ENCODE data around the gene TUBB6.

TUBB6 gene

GRCh38 chr18:12291690-12292089 is 16.4 kb upstream of the TUBB6 start:
- no peak overlapping the region for H3K4me3 ChIP-seq (ENCODE audit: low read depth, low read length)
- no peak for TF ChIP-seq CTCF (IDR thresholded peaks at IDR 0.05; ENCODE audit: insufficient read depth, low read depth, low read length, missing control alignments)
- no peak for DNase-seq (ENCODE audit: low read depth)

- H3K4me3 ChIP-seq (ENCODE audit: low read depth, low read length): no peak overlapping the region
- DNase-seq (ENCODE audit: low read depth): no peak
- no peak for TF ChIP-seq CTCF (IDR thresholded peaks at IDR 0.05; ENCODE audit: insufficient read depth, low read depth, low read length, missing control alignments)
These were observed 14.2 kb upstream of the TUBB6 start for GRCh38 chr18:12293831-12294230.

DNA sequence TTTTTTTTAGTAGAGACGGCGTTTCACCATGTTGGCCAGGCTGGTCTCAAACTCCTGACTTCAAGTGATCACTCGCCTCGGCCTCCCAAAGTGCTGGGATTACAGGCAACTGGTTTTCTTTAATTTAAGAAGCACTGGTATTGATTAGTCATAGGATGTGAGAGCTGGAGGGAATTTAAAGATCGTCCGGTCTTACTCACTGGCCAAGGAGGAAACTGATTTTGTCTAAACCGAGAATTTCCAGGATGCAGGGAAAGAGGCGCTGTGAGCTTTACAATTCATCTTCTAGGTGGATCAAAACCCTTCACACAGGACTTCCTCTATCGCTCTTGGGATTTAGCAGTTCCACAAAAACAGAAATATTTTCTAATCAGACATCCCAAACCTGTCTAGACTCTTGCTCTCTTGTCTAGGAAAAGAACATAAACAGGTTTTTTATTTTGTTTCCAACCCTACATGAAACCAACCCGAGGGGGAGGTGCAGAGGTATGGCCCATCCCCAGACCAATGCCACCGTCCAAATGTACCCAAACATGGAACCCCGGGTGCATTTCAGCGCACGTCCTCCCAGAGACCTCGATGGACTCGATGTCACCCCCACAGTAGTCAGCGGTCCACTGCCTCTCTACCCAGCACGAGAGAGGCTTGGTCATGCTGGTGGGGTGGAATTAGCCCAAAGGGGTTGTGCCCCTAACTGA is 12.5 kb upstream of the TUBB6 start:
- TF ChIP-seq CTCF (IDR thresholded peaks at IDR 0.05; ENCODE audit: insufficient read depth, low read depth, low read length, missing control alignments): no peak
- no peak for DNase-seq (ENCODE audit: low read depth)
- no peak overlapping the region for H3K4me3 ChIP-seq (ENCODE audit: low read depth, low read length)

GRCh38 chr18:12296087-12296403 is 12.0 kb upstream of the TUBB6 start:
- DNase-seq (ENCODE audit: low read depth): no peak
- no peak overlapping the region for H3K4me3 ChIP-seq (ENCODE audit: low read depth, low read length)
- no peak for TF ChIP-seq CTCF (IDR thresholded peaks at IDR 0.05; ENCODE audit: insufficient read depth, low read depth, low read length, missing control alignments)

DNA sequence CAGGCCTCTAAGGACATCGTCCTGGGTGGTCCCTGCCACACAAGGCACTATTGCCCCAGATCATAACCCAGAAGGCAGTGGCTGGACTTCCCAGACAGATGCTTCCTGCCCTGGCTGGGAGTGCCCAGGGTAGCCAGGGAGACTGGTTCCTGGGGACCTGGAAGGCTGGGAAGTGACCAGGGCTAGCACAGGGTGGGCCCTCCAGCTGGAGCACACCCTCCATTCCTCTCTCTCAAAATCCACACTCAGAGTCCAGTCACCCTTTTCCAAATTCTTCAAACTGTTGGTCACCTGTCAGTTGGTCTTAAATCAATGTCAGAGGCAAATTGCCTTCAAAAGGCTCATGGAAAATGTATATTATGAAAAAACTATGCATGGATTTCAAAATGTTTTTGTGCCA is 11.6 kb upstream of the TUBB6 start:
- no peak overlapping the region for H3K4me3 ChIP-seq (ENCODE audit: low read depth, low read length)
- DNase-seq (ENCODE audit: low read depth): no peak
- TF ChIP-seq CTCF (IDR thresholded peaks at IDR 0.05; ENCODE audit: insufficient read depth, low read depth, low read length, missing control alignments): no peak

DNA sequence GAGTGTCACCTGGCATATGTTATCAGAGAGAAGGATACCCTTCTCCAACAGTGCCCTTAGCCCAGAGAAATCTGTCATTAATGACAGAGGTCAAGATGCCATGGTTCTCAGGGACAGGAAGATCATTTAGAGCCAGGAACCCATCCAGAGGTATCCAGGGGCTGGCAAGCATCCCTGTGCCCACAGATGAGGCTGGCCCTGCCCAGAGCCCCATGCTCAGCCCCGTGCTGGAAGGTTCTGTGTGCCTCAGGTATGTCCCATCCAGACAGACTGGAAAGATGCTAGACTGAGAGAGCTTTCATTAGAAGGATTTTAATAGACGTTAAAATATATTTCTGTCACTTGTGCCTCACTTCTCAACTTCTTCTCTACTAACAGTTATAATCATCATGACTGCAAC is 8.2 kb upstream of the TUBB6 start:
- TF ChIP-seq CTCF (IDR thresholded peaks at IDR 0.05; ENCODE audit: insufficient read depth, low read depth, low read length, missing control alignments): no peak
- DNase-seq (ENCODE audit: low read depth): no peak
- no peak overlapping the region for H3K4me3 ChIP-seq (ENCODE audit: low read depth, low read length)
